ENCODE results near the gene CDH13. TPM values are rescaled to one million over a fixed set of nuclear protein-coding genes. Genes with fewer than 3 reads are reported as not detected.

CDH13 gene
- total RNA-seq, result 10 to 100 TPM in 2 of 4 donors, 1 to 10 TPM in 2; 3.1 to 13.5 (median 8.9) TPM

- intact Hi-C loops (cut with DNase I), result no loop called here
- Histone ChIP-seq H3K27me3 (peaks cover 0 to 83% (median 14%) of the 10 kb centered on the region in 4 donors), H3K4me3 (peak within 1 kb of the TSS; percentile 54 to 62 (median 55)), H3K36me3 (no peaks in the 10 kb centered on the region), H3K9me3 (no peaks in the 10 kb centered on the region), H3K27ac (replicated peaks in 1 of 4) (peak within 1 kb of the TSS; percentile 61 to 76 (median 62)), H3K4me1 (peaks cover 24 to 38% (median 34%) of the 10 kb centered on the region in 4 donors)
- no peak for DNase-seq (ENCODE audit: extremely low spot score)
- WGBS, result under 1% methylated on average over 23 of the region's 39 CpGs
- TF ChIP-seq POLR2AphosphoS5 (IDR thresholded peaks at IDR 0.05) (peak; percentile 19 to 38), POLR2A (IDR thresholded peaks at IDR 0.05; ENCODE audit: low read depth) (no peak), EP300 (IDR thresholded peaks at IDR 0.05) (no peak), CTCF (IDR thresholded peaks at IDR 0.05) (no peak)
These were observed at the start of gene CDH13 for GRCh38 chr16:82626791-82627261. TSS of gene CDH13 (plus strand) at chr16:82626969.

DNA sequence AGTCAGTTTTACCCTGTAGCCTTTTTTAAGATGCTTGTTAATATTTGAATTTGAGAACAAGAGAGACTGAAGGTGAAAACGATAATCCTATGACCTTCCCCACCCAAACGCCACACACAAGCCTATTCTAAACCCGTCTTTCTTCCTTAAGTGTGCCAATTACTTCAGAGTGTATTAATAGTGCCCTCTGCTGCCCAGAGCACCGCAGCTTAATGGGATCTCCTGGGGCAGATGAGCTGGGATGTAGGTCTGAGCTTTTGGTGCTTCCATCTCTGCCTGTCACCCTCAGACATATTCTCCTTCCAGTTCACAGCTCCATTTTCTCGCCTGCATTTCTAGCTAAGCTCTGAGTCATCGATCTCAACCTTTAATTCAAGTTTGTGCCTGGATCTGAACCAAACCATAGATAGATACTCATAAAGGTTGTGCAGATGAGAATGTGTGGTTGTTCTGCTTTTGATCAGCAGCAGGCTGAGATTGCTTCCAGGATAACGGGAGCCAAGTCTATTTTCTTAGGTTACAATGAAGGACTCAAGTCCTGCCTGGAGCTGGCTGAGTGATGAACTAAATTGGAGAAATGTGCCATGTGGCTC lies 46.4 kb upstream of the CDH13 start:
- no peak for TF ChIP-seq POLR2AphosphoS5 (IDR thresholded peaks at IDR 0.05)
- TF ChIP-seq CTCF (IDR thresholded peaks at IDR 0.05), result peak in 1 of 3 experiments; percentile 9
- TF ChIP-seq EP300 (IDR thresholded peaks at IDR 0.05), result no peak
- Histone ChIP-seq H3K4me3 (no peak overlapping the region), H3K4me1 (no peaks in the 10 kb centered on the region), H3K27me3 (no peaks in the 10 kb centered on the region), H3K36me3 (no peaks in the 10 kb centered on the region), H3K27ac (replicated peaks in 1 of 4) (no peak overlapping the region), H3K9me3 (no peaks in the 10 kb centered on the region)
- intact Hi-C loops (cut with DNase I), result no loop called here
- no peak for DNase-seq (ENCODE audit: extremely low spot score)
- WGBS, result 43% methylated on average over 7 of the region's 7 CpGs

- WGBS, result 64% methylated on average over 6 of the region's 6 CpGs
- H3K4me1 ChIP-seq, result no peaks in the 10 kb centered on the region
- H3K27me3 ChIP-seq, result no peaks in the 10 kb centered on the region
- intact Hi-C loops (cut with DNase I), result no loop called here
- H3K27ac ChIP-seq (replicated peaks in 1 of 4), result no peak overlapping the region
- TF ChIP-seq POLR2AphosphoS5 (IDR thresholded peaks at IDR 0.05) (no peak), POLR2A (IDR thresholded peaks at IDR 0.05; ENCODE audit: low read depth) (no peak), CTCF (IDR thresholded peaks at IDR 0.05) (no peak), EP300 (IDR thresholded peaks at IDR 0.05) (no peak)
- H3K9me3 ChIP-seq, result no peaks in the 10 kb centered on the region
- no peak overlapping the region for H3K4me3 ChIP-seq
- H3K36me3 ChIP-seq, result no peaks in the 10 kb centered on the region
- no peak for DNase-seq (ENCODE audit: extremely low spot score)
These were observed 43.8 kb upstream of the CDH13 start for GRCh38 chr16:82582975-82583374.

DNA sequence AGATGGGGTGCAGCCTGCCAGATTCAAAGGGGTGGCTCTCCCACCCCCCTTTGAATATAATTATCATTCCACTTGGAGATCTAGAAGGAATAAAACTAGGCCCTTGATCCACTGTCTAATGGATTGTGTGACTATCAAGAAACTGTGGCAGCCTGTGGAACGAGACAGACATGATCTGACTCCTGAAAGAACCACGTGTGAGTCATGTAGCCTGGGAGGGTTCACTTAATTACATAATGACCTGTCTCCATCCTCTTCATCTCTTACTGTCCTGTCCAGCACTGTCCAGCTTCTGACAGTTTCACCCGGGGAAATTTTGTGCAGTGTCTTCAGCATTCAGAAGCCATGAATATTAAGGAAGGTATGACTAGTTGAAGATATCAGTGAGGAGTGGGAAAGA lies 43.3 kb upstream of the CDH13 start:
- TF ChIP-seq POLR2AphosphoS5 (IDR thresholded peaks at IDR 0.05), result no peak
- no peak for TF ChIP-seq EP300 (IDR thresholded peaks at IDR 0.05)
- TF ChIP-seq CTCF (IDR thresholded peaks at IDR 0.05), result no peak
- TF ChIP-seq POLR2A (IDR thresholded peaks at IDR 0.05; ENCODE audit: low read depth), result no peak
- DNase-seq (ENCODE audit: extremely low spot score), result no peak
- Histone ChIP-seq H3K27me3 (no peaks in the 10 kb centered on the region), H3K27ac (replicated peaks in 1 of 4) (no peak overlapping the region), H3K4me3 (no peak overlapping the region), H3K9me3 (no peaks in the 10 kb centered on the region), H3K4me1 (no peaks in the 10 kb centered on the region), H3K36me3 (no peaks in the 10 kb centered on the region)
- intact Hi-C loops (cut with DNase I), result no loop called here
- 69% methylated on average over 3 of the region's 3 CpGs for WGBS

Measured in esophagus muscularis mucosa (tissue), 4 donors.